HCT116 (cell line): ENCODE measurements around the gene TAF11L3. TPM values are rescaled to one million over a fixed set of nuclear protein-coding genes. Genes with fewer than 3 reads are reported as not detected.
"Not testable (repeated sequence)": the region's sequence is repeated elsewhere in the genome, so short reads cannot be mapped to it uniquely, and the experiment has no call there.

Source experiments
- ATAC-seq: fragments of 200-7000 bp; cut with Tn5 transposase; 2 replicates; pipeline ENCODE4 v1.9.1; 2020; ENCODE audit warnings: mild to moderate bottlenecking, moderate library complexity
- BruUV-seq: library from RNA; stranded (reverse); fragments of 400-500 nt; replicated peaks from 2 replicates; lab custom pipeline; 2021; lab: Mats Ljungman, UMichigan
- CTCF ChIA-PET: fragments of 300-600 bp; sonication (Branson Sonifier 250); formaldehyde crosslinking; loops from one replicate; lab custom pipeline; 2021; ENCODE audit warnings: antibody characterized with exemption; lab: Charles Lee
- POLR2A ChIA-PET: fragments of 300-600, 350-600 bp; sonication (Branson Sonifier 250); formaldehyde crosslinking; loops from one replicate; lab custom pipeline; 2021; ENCODE audit warnings: antibody characterized with exemption; lab: Charles Lee
- RAD21 ChIA-PET, 2 experiments: fragments of 300-600 bp; sonication (Branson Sonifier 250); formaldehyde crosslinking; loops; one replicate each; lab custom pipeline; 2023; ENCODE audit warnings: low total read pairs in 2 of 2; ENCODE audit not compliant: uncharacterized antibody in 2 of 2, unreplicated experiment in 2 of 2, low non-redundant PET in 1 of 2; lab: Charles Lee
- DNase-seq: peaks from one replicate; pipeline ENCODE4 v3.0.0-alpha.2; 2010; ENCODE audit warnings: low read depth, low spot score
- H2AFZ ChIP-seq: fragments of 200-600 bp; shearing (Covaris generic), sonication (generic); 2 replicates; pipeline ENCODE4 v1.6.1; 2017; ENCODE audit warnings: low read depth, mixed run types, mixed read lengths, antibody characterized with exemption, low read length; ENCODE audit not compliant: poor library complexity, severe bottlenecking
- H3K27ac ChIP-seq: 2 replicates; pipeline ENCODE4 v1.5.1; 2012; ENCODE audit warnings: low read depth, low read length
- H3K27me3 ChIP-seq: fragments of 200-600 bp; sonication (generic); 2 replicates; pipeline ENCODE4 v1.6.1; 2016; ENCODE audit warnings: mixed run types, low read length, mixed read lengths; ENCODE audit not compliant: insufficient read depth
- H3K36me3 ChIP-seq, 2 experiments: fragments of 200-500 bp in 1 of 2; fragments of 200-600 bp in 1 of 2; sonication (Bioruptor generic) in 1 of 2; sonication (generic) in 1 of 2; 2 replicates each; pipeline versions ENCODE4 v1.5.1 to v1.6.1; 2014 to 2016; ENCODE audit warnings: low read length in 2 of 2, inconsistent platforms in 1 of 2, mixed read lengths in 1 of 2, mixed run types in 1 of 2; ENCODE audit not compliant: insufficient read depth in 2 of 2, control insufficient read depth in 1 of 2
- H3K4me1 ChIP-seq, 2 experiments: fragments of 200-600 bp in 1 of 2; sonication (generic) in 1 of 2; 2 replicates each; pipeline versions ENCODE4 v1.5.1 to v1.6.1; 2012 to 2017; ENCODE audit warnings: low read length in 2 of 2, inconsistent platforms in 1 of 2, mild to moderate bottlenecking in 1 of 2, mixed read lengths in 1 of 2, mixed run types in 1 of 2, moderate library complexity in 1 of 2; ENCODE audit not compliant: insufficient read depth in 2 of 2, control insufficient read depth in 1 of 2
- H3K4me2 ChIP-seq: fragments of 200-600 bp; sonication (generic); 2 replicates; pipeline ENCODE4 v1.6.1; 2017; ENCODE audit warnings: mixed run types, low read length, mixed read lengths
- H3K4me3 ChIP-seq, 2 experiments: fragments of 200-600 bp in 1 of 2; sonication (generic) in 1 of 2; replicated peaks in 1 of 2; 2 replicates each; pipeline ENCODE4 v1.5.1; 2011 to 2016; ENCODE audit warnings: low read length in 2 of 2, control low read depth in 1 of 2, low read depth in 1 of 2, mild to moderate bottlenecking in 1 of 2, mixed read lengths in 1 of 2, mixed run types in 1 of 2
- H3K79me2 ChIP-seq: fragments of 200-600 bp; sonication (generic); 2 replicates; pipeline ENCODE4 v1.6.1; 2017; ENCODE audit warnings: mild to moderate bottlenecking, mixed run types, low read length, moderate library complexity, mixed read lengths; ENCODE audit not compliant: insufficient read depth
- H3K9ac ChIP-seq: fragments of 200-600 bp; sonication (generic); 2 replicates; pipeline ENCODE4 v1.6.1; 2016; ENCODE audit warnings: low read length, mixed read lengths
- H3K9me2 ChIP-seq: fragments of 200-600 bp; sonication (generic), shearing (Covaris generic); 2 replicates; pipeline ENCODE4 v1.6.1; 2017; ENCODE audit warnings: mixed run types, mild to moderate bottlenecking, moderate library complexity; ENCODE audit not compliant: insufficient read depth
- H3K9me3 ChIP-seq, 2 experiments: fragments of 200-500 bp in 1 of 2; fragments of 200-600 bp in 1 of 2; sonication (Bioruptor generic) in 1 of 2; sonication (generic) in 1 of 2; 2 replicates each; pipeline ENCODE4 v1.6.1; 2014 to 2017; ENCODE audit warnings: low read length in 2 of 2, mixed read lengths in 2 of 2, inconsistent platforms in 1 of 2, low read depth in 1 of 2, mild to moderate bottlenecking in 1 of 2, mixed run types in 1 of 2, moderate library complexity in 1 of 2; ENCODE audit not compliant: control insufficient read depth in 1 of 2, insufficient read depth in 1 of 2
- H4K20me1 ChIP-seq: fragments of 200-600 bp; sonication (generic), shearing (Covaris generic); 2 replicates; pipeline ENCODE4 v1.6.1; 2017; ENCODE audit warnings: mixed run types, mild to moderate bottlenecking, moderate library complexity; ENCODE audit not compliant: insufficient read depth
- ATF3 ChIP-seq: IDR thresholded peaks from 2 replicates; pipeline ENCODE4 v1.6.1; 2012
- CTCF ChIP-seq, 3 experiments: fragments of 200-600 bp in 1 of 3; sonication (generic) in 1 of 3; IDR thresholded peaks in 2 of 3; conservative IDR thresholded peaks in 1 of 3; 2 replicates each; pipeline ENCODE4 v1.5.1; 2012 to 2017; ENCODE audit warnings: low read depth in 2 of 3, low read length in 2 of 3, antibody characterized with exemption in 1 of 3, borderline replicate concordance in 1 of 3, control low read depth in 1 of 3, mild to moderate bottlenecking in 1 of 3, mixed read lengths in 1 of 3, mixed run types in 1 of 3, moderate library complexity in 1 of 3; ENCODE audit not compliant: insufficient read depth in 1 of 3
- EZH2 ChIP-seq: fragments of 200-600 bp; sonication (generic); IDR thresholded peaks from 2 replicates; pipeline ENCODE4 v1.6.1; 2017; ENCODE audit warnings: antibody characterized with exemption, mixed run types
- EZH2phosphoT487 ChIP-seq: fragments of 200-600 bp; IDR thresholded peaks from 2 replicates; pipeline ENCODE4 v1.6.1; 2018; ENCODE audit warnings: antibody characterized with exemption, borderline replicate concordance
- RAD21 ChIP-seq: IDR thresholded peaks from 2 replicates; pipeline ENCODE4 v1.6.1; 2012; ENCODE audit warnings: low read depth, mild to moderate bottlenecking
- SRF ChIP-seq: IDR thresholded peaks from 2 replicates; pipeline ENCODE4 v1.6.1; 2012; ENCODE audit warnings: low read depth
- ZBTB33 ChIP-seq: IDR thresholded peaks from 2 replicates; pipeline ENCODE4 v1.6.1; 2011; ENCODE audit warnings: mild to moderate bottlenecking, low read length, moderate library complexity; ENCODE audit not compliant: insufficient replicate concordance; ENCODE audit errors: extremely low read depth
- ZNF274 ChIP-seq: fragments of 200-500 bp; sonication (Bioruptor generic); IDR thresholded peaks from 2 replicates; pipeline ENCODE4 v1.6.1; 2014; ENCODE audit warnings: mild to moderate bottlenecking, low read depth, low read length, inconsistent platforms
- intact Hi-C: fragments of 100-400 bp; cut with micrococcal nuclease; formaldehyde crosslinking; loops from 2 replicates; pipeline ENCODE4 v1.10.0; 2022
- total RNA-seq: library from RNA; stranded (reverse); gene quantifications from one replicate; pipeline ENCODE4 v1.2.1, GENCODE V29; 2021; ENCODE audit not compliant: unreplicated experiment
- TF ChIP-seq, protein P1 (sequence below): IDR thresholded peaks from 2 replicates; pipeline ENCODE4 v1.6.1; 2012

Gene TAF11L3
- total RNA-seq, 1 experiment from 2014 or later: not detected

- TF ChIP-seq EZH2phosphoT487: no peak
- TF ChIP-seq EZH2: no peak
- TF ChIP-seq, all 23 proteins: peak for 0
Measured at GRCh38 chr5:17470064-17470463, 48.1 kb upstream of the TAF11L3 start (continued).

DNA sequence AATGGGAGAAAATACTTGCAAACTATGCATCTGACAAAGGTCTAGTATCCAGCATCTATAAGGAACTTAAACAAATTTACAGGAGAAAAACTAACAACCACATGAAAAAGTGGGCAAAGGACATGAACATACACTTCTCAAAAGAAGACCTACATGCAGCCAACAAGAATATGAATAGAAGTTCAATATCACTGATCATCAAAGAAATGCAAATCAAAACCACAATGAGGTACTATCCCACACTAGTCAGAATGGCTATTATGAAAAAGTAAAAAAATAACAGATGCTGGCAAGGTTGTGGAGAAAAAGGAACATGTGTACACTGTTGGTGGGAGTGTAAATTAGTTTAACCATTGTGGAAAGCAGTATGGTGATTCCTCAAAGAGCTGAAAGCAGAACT is 43.1 kb upstream of the TAF11L3 start:
- H3K9ac ChIP-seq, intact Hi-C loops, H3K4me2 ChIP-seq, H3K36me3 ChIP-seq, BruUV-seq, H3K79me2 ChIP-seq, H2AFZ ChIP-seq, H3K9me2 ChIP-seq, DNase-seq, RAD21 ChIA-PET, H3K4me1 ChIP-seq, H4K20me1 ChIP-seq, CTCF ChIA-PET, H3K4me3 ChIP-seq, ATAC-seq, H3K9me3 ChIP-seq, H3K27me3 ChIP-seq, H3K27ac ChIP-seq, POLR2A ChIA-PET: not testable (repeated sequence)

DNA sequence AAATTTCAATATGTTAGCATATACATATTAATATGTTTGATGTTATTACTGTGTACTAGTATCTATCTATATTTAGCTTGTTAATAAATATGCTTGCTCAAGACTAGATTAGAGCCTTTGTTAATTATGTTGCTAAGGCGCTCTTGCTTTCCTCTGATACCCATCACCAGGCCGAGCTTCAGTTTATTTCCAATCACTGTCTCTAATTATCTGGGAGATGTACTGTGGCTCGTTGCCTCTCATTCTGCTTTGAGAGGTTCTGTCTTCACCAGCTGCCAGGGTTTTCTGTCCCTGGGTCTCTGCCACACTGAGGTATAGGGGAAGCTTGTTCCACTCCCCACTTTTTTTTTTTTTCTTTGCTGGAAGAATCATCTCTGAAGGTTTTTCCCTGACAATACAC is 41.1 kb upstream of the TAF11L3 start:
- intact Hi-C loops: no loop called here
- Histone ChIP-seq H3K9me2 (no peaks in the 10 kb centered on the region), H3K79me2 (no peaks in the 10 kb centered on the region), H3K4me2 (no peak overlapping the region), H3K4me1 (no peaks in the 10 kb centered on the region), H3K9me3 (no peaks in the 10 kb centered on the region; a peak in 1 of 4 replicates), H3K27me3 (no peaks in the 10 kb centered on the region), H3K9ac (no peak overlapping the region), H3K36me3 (no peaks in the 10 kb centered on the region), H4K20me1 (no peaks in the 10 kb centered on the region), H2AFZ (no peak overlapping the region), H3K27ac (no peak overlapping the region), H3K4me3 (no peak overlapping the region)
- ChIA-PET POLR2A (interaction anchor here (0.6 kb wide), 1 partner anchor 15 kb away, joined by 4 read pairs; no protein-coding TSS in a partner anchor), RAD21 (no interaction called here), CTCF (no interaction called here)
- ATAC-seq (no peak), DNase-seq (no peak)
- no TSS peak for BruUV-seq
- no peak for TF ChIP-seq ZBTB33
- no peak for TF ChIP-seq ATF3
- no peak for TF ChIP-seq SRF
- TF ChIP-seq ZNF274: no peak
- TF ChIP-seq, protein P1, sequence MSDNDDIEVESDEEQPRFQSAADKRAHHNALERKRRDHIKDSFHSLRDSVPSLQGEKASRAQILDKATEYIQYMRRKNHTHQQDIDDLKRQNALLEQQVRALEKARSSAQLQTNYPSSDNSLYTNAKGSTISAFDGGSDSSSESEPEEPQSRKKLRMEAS: no peak
- no peak for TF ChIP-seq RAD21
- TF ChIP-seq CTCF (IDR thresholded peaks at IDR 0.05 in 2 of 3, conservative IDR thresholded peaks at IDR 0.05 in 1 of 3; ENCODE audit: borderline replicate concordance in 1 of 3, insufficient read depth in 1 of 3, low read depth in 2 of 3, low read length in 2 of 3): no peak
